CD14-positive monocyte (primary cell): ENCODE data around the gene C1QTNF9. TPM values are rescaled to one million over a fixed set of nuclear protein-coding genes. Genes with fewer than 3 reads are reported as not detected.

Source experiments
- DNase-seq, 3 donors: peaks; one replicate each; pipeline ENCODE4 v3.0.0-alpha.2; 2011 to 2022
- H2AFZ ChIP-seq: 2 replicates; pipeline ENCODE4 v1.6.0; 2012; ENCODE audit warnings: mild to moderate bottlenecking, low read depth, low read length, inconsistent platforms; ENCODE audit not compliant: insufficient read depth, poor library complexity, severe bottlenecking
- H3K27ac ChIP-seq, 2 donors: 1 replicate in 1 of 2; 2 replicates in 1 of 2; pipeline ENCODE4 v1.5.1; 2012 to 2013; ENCODE audit warnings: low read length in 2 of 2, control low read depth in 1 of 2, inconsistent platforms in 1 of 2, low read depth in 1 of 2, mild to moderate bottlenecking in 1 of 2
- H3K27me3 ChIP-seq, 2 donors: one replicate each; pipeline versions ENCODE4 v1.6.0 to v1.6.1; 2011 to 2013; ENCODE audit warnings: low read length in 2 of 2; ENCODE audit not compliant: control insufficient read depth in 2 of 2, insufficient read depth in 2 of 2
- H3K36me3 ChIP-seq, 2 donors: replicated peaks in 1 of 2; 1 replicate in 1 of 2; 2 replicates in 1 of 2; pipeline versions ENCODE4 v1.5.1 to v1.6.1; 2012 to 2013; ENCODE audit warnings: low read length in 2 of 2, control low read depth in 1 of 2, inconsistent platforms in 1 of 2, mild to moderate bottlenecking in 1 of 2; ENCODE audit not compliant: insufficient read depth in 2 of 2, control insufficient read depth in 1 of 2
- H3K4me1 ChIP-seq, 2 donors: 1 replicate in 1 of 2; 2 replicates in 1 of 2; pipeline versions ENCODE4 v1.5.1 to v1.6.1; 2012 to 2013; ENCODE audit warnings: low read length in 2 of 2, control low read depth in 1 of 2, inconsistent platforms in 1 of 2, mild to moderate bottlenecking in 1 of 2, moderate library complexity in 1 of 2; ENCODE audit not compliant: insufficient read depth in 2 of 2, control insufficient read depth in 1 of 2
- H3K4me2 ChIP-seq: replicated peaks from 2 replicates; pipeline ENCODE3; 2012; ENCODE audit warnings: low read length, moderate library complexity, mild to moderate bottlenecking; ENCODE audit not compliant: poor library complexity, severe bottlenecking; ENCODE audit errors: extremely low read depth
- H3K4me3 ChIP-seq, 3 experiments: fragments of 200-600 bp in 1 of 3; sonication (generic) in 1 of 3; replicated peaks in 1 of 3; 1 replicate in 2 of 3; 2 replicates in 1 of 3; pipeline ENCODE4 v1.5.1; 2011 to 2013; ENCODE audit warnings: low read length in 3 of 3, mild to moderate bottlenecking in 3 of 3, control low read depth in 2 of 3, low read depth in 2 of 3, inconsistent platforms in 1 of 3, moderate library complexity in 1 of 3
- H3K79me2 ChIP-seq: 2 replicates; pipeline ENCODE4 v1.6.0; 2012; ENCODE audit warnings: mild to moderate bottlenecking, control low read depth, inconsistent platforms, low read length, moderate library complexity; ENCODE audit not compliant: insufficient read depth
- H3K9ac ChIP-seq: 2 replicates; pipeline ENCODE4 v1.6.0; 2017; ENCODE audit warnings: low read length, mild to moderate bottlenecking; ENCODE audit not compliant: insufficient read depth, poor library complexity, severe bottlenecking
- H3K9me3 ChIP-seq, 2 donors: replicated peaks in 1 of 2; 1 replicate in 1 of 2; 2 replicates in 1 of 2; pipeline versions ENCODE4 v1.5.1 to v1.6.1; 2012 to 2013; ENCODE audit warnings: low read length in 2 of 2, control low read depth in 1 of 2; ENCODE audit not compliant: control insufficient read depth in 1 of 2, insufficient read depth in 1 of 2
- H4K20me1 ChIP-seq: 2 replicates; pipeline ENCODE4 v1.6.0; 2012; ENCODE audit warnings: mild to moderate bottlenecking, low read length, control low read depth, moderate library complexity; ENCODE audit not compliant: insufficient read depth
- H3K27ac Mint-ChIP-seq, 7 donors: one replicate each; pipeline ENCODE4 v1.8.0; 2020; ENCODE audit warnings: mild to moderate bottlenecking in 7 of 7, mixed read lengths in 7 of 7, moderate library complexity in 6 of 7, inconsistent platforms in 2 of 7
- H3K27me3 Mint-ChIP-seq, 3 donors: one replicate each; pipeline ENCODE4 v1.8.0; 2021 to 2022; ENCODE audit warnings: low read depth in 3 of 3, mild to moderate bottlenecking in 3 of 3, mixed read lengths in 3 of 3, moderate library complexity in 3 of 3, inconsistent platforms in 1 of 3
- H3K36me3 Mint-ChIP-seq, 2 donors: one replicate each; pipeline ENCODE4 v1.8.0; 2020; ENCODE audit warnings: mixed read lengths in 2 of 2, inconsistent platforms in 1 of 2, mild to moderate bottlenecking in 1 of 2
- H3K4me1 Mint-ChIP-seq: one replicate; pipeline ENCODE4 v1.8.0; 2020; ENCODE audit warnings: mild to moderate bottlenecking, mixed read lengths
- H3K4me3 Mint-ChIP-seq, 2 donors: one replicate each; pipeline ENCODE4 v1.8.0; 2020; ENCODE audit warnings: mild to moderate bottlenecking in 2 of 2, mixed read lengths in 2 of 2, moderate library complexity in 1 of 2
- H3K9me3 Mint-ChIP-seq, 7 donors: one replicate each; pipeline ENCODE4 v1.8.0; 2020 to 2022; ENCODE audit warnings: mixed read lengths in 7 of 7, mild to moderate bottlenecking in 6 of 7, moderate library complexity in 6 of 7, inconsistent platforms in 2 of 7
- CTCF ChIP-seq: fragments of 200-600 bp; IDR thresholded peaks from one replicate; pipeline ENCODE4 v1.8.0; 2022; ENCODE audit warnings: antibody characterized with exemption, mild to moderate bottlenecking
- WGBS: methylation state at CpG from one replicate; pipeline ENCODE4 v1.1.5; 2013; ENCODE audit warnings: missing lambda C conversion rate; ENCODE audit not compliant: insufficient coverage; 5-methylcytosine and 5-hydroxymethylcytosine counted together
- intact Hi-C, 2 donors: fragments of 100-400 bp; cut with micrococcal nuclease; formaldehyde crosslinking; loops; one replicate each; pipeline versions ENCODE4 v1.15.0 to v1.15.1; 2023
- polyA plus RNA-seq, 3 donors: library from polyadenylated mRNA; depleted of rRNA in 1 of 3; unstranded in 2 of 3; stranded (reverse) in 1 of 3; fragments of 300-500 nt in 2 of 3; fragments of >200 nt in 1 of 3; fragmentation: Illumina TruSeq in 2 of 3; gene quantifications; 1 replicate in 2 of 3; 2 replicates in 1 of 3; pipeline ENCODE4 v1.2.3, GENCODE V29; 2012 to 2021

The C1QTNF9 gene
- polyA plus RNA-seq, 3 donors: not detected

GRCh38 chr13:24270639-24271141 lies 38.7 kb upstream of the C1QTNF9 start:
- Histone ChIP-seq H3K4me1 (peaks cover 54 to 74% of the 10 kb centered on the region in 2 donors), H3K4me3 (peak overlapping the region; percentile 55 to 89 (median 58)), H3K27ac (peak overlapping the region; percentile 86 to 98), H3K4me2 (peak overlapping the region; percentile 90), H2AFZ (peak overlapping the region; percentile 44), H3K9me3 (no peaks in the 10 kb centered on the region), H3K9ac (peak overlapping the region; percentile 85), H3K27me3 (no peaks in the 10 kb centered on the region), H3K79me2 (peaks cover 52% of the 10 kb centered on the region), H4K20me1 (peaks cover 15% of the 10 kb centered on the region), H3K36me3 (no peaks in the 10 kb centered on the region)
- 0% methylated on average over 9 of the region's 10 CpGs for WGBS
- Mint-ChIP-seq H3K36me3 (peaks cover 21 to 27% of the 10 kb centered on the region in 2 donors), H3K27me3 (peaks cover 0 to 7% (median 6%) of the 10 kb centered on the region in 3 donors), H3K9me3 (no peaks in the 10 kb centered on the region), H3K4me3 (peak overlapping the region; percentile 99 to 100), H3K4me1 (peaks cover 58% of the 10 kb centered on the region), H3K27ac (peak overlapping the region; percentile 98 to 100 (median 99))
- peak; percentile 83 to 89 (median 87) for DNase-seq
- intact Hi-C loops: loop anchor here (2.0 kb wide), 1 partner anchor 16 kb away; no protein-coding TSS in a partner anchor
- TF ChIP-seq CTCF: no peak

DNA sequence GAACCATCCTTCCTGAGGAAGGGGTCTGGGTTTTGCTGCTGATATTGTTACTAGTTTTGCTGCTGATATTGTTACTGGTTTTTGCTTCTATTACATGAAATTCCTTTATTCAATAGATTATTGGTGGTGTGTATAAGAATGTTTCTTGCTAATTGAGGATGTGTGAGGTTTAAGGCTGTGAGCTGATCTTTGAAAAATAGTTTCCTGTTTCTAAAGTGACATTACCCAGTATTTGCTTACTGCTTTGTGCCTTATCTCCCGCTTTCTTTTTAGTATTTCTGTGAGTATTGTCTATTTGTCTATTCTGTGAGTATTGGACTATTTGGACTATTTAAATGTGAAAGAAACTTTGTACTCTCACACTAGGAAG lies 38.2 kb upstream of the C1QTNF9 start:
- WGBS: no CpG with 5 or more reads among the region's 1 CpG
- H3K4me2 ChIP-seq: peak overlapping the region; percentile 90
- Mint-ChIP-seq H3K27ac (peak overlapping the region; percentile 98 to 100 (median 99)), H3K9me3 (no peaks in the 10 kb centered on the region), H3K27me3 (peaks cover 0 to 7% (median 6%) of the 10 kb centered on the region in 3 donors), H3K36me3 (peaks cover 21 to 27% of the 10 kb centered on the region in 2 donors), H3K4me1 (peaks cover 62% of the 10 kb centered on the region), H3K4me3 (peak overlapping the region; percentile 99 to 100)
- H4K20me1 ChIP-seq: peaks cover 15% of the 10 kb centered on the region
- no peaks in the 10 kb centered on the region for H3K27me3 ChIP-seq
- DNase-seq: peak in 1 of 3 donors; percentile 30
- H3K4me3 ChIP-seq: peak overlapping the region; percentile 55 to 89 (median 58)
- peaks cover 58% of the 10 kb centered on the region for H3K79me2 ChIP-seq
- H3K27ac ChIP-seq: peak overlapping the region; percentile 86 to 98
- H3K36me3 ChIP-seq: no peaks in the 10 kb centered on the region
- H3K9me3 ChIP-seq: no peaks in the 10 kb centered on the region
- peaks cover 58 to 78% of the 10 kb centered on the region in 2 donors for H3K4me1 ChIP-seq
- H3K9ac ChIP-seq: peak overlapping the region; percentile 85
- H2AFZ ChIP-seq: no peak overlapping the region
- intact Hi-C loops: loop anchor here (2.0 kb wide), 1 partner anchor 16 kb away; no protein-coding TSS in a partner anchor
- no peak for TF ChIP-seq CTCF
